ENCODE measurements around the gene CEP85L. TPM values are rescaled to one million over a fixed set of nuclear protein-coding genes. Genes with fewer than 3 reads are reported as not detected.

The CEP85L gene
- total RNA-seq, 4 donors from 2014 or later = 5.3 to 10.5 (median 8.7) TPM

DNA sequence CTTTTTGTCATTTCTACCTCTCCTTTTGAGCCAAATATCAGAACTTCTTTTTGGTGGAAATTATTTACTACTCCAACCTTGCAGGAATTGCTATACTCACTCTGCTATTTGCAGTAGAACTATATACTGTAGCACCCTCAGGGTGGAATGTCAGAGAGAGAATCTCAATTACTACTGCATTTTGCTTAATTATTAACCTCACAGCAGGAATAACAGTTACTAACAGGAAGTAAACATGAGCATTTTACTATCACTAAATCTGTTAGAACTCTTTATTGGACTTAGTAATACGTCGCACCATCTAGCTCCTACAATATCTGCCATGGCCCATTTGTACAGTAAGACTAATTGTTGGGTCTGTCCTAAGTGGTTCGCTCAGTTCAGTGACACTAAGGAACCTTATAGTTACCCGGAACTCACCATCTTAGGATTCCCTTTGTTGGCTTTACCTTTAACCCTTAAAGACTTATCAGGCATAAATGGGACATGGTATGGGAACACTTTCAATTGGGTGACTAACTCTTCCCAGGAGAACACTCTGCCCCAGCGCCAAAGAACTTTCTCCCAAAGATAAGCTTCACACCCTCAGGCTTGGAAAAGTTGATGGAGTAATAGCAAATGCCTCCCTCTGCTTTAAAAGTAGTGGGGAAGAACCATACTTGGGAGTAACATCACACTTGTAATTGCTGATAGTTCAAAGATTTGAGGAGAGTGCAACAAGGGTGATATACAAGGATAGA is 64.5 kb downstream of the CEP85L start:
- Histone ChIP-seq H3K36me3 (no peaks in the 10 kb centered on the region), H3K27me3 (no peaks in the 10 kb centered on the region), H3K9me3 (no peaks in the 10 kb centered on the region), H3K4me3 (no peak overlapping the region), H3K4me1 (peaks cover 0 to 17% (median 3%) of the 10 kb centered on the region in 4 donors), H3K27ac (no peak overlapping the region)
- no peak for DNase-seq
- in situ Hi-C loops (cut with MboI; ENCODE audit: low pct_ligation_motif_present in 1 of 4, low pct_unique_long_range_greater_than_20kb in 1 of 4, low sequenced_read_pairs in 3 of 4) = no loop called here
- TF ChIP-seq CTCF (IDR thresholded peaks at IDR 0.05) = no peak
- intact Hi-C loops (cut with DNase I; ENCODE audit: low total_unique reads) = no loop called here
- WGBS, 2 donors (ENCODE audit: low coverage in 1 of 2) = 61 to 74% methylated on average over 3 to 5 of the region's 5 CpGs

GRCh38 chr6:118584911-118585310 is 66.5 kb downstream of the CEP85L start:
- no peaks in the 10 kb centered on the region for H3K27me3 ChIP-seq
- no peak for DNase-seq
- TF ChIP-seq CTCF (IDR thresholded peaks at IDR 0.05) (no peak), POLR2AphosphoS5 (IDR thresholded peaks at IDR 0.05) (no peak)
- in situ Hi-C loops (cut with MboI; ENCODE audit: low pct_ligation_motif_present in 1 of 4, low pct_unique_long_range_greater_than_20kb in 1 of 4, low sequenced_read_pairs in 3 of 4) = no loop called here
- no peak overlapping the region for H3K27ac ChIP-seq
- H3K4me1 ChIP-seq = peaks cover 0 to 24% (median 5%) of the 10 kb centered on the region in 4 donors
- no peaks in the 10 kb centered on the region for H3K36me3 ChIP-seq
- no peak overlapping the region for H3K4me3 ChIP-seq
- 96 to 97% methylated on average over 4 to 5 of the region's 5 CpGs for WGBS, 2 donors (ENCODE audit: low coverage in 1 of 2)
- H3K9me3 ChIP-seq = no peaks in the 10 kb centered on the region
- intact Hi-C loops (cut with DNase I; ENCODE audit: low total_unique reads) = loop anchor here (5.0 kb wide), 1 partner anchor 298 kb away; no protein-coding TSS in a partner anchor

- 80 to 81% methylated on average over 3 to 5 of the region's 5 CpGs for WGBS, 2 donors (ENCODE audit: low coverage in 1 of 2)
- no peak for TF ChIP-seq POLR2A (IDR thresholded peaks at IDR 0.05)
- TF ChIP-seq POLR2AphosphoS5 (IDR thresholded peaks at IDR 0.05) = no peak
- no peak for TF ChIP-seq EP300 (IDR thresholded peaks at IDR 0.05; ENCODE audit: low read depth)
- Histone ChIP-seq H3K36me3 (no peaks in the 10 kb centered on the region), H3K9me3 (peaks cover 6 to 13% of the 10 kb centered on the region in 2 donors), H3K4me3 (no peak overlapping the region), H3K27me3 (no peaks in the 10 kb centered on the region), H3K27ac (no peak overlapping the region), H3K4me1 (peaks cover 0 to 14% (median 4%) of the 10 kb centered on the region in 4 donors)
- in situ Hi-C loops (cut with MboI; ENCODE audit: low pct_ligation_motif_present in 1 of 4, low pct_unique_long_range_greater_than_20kb in 1 of 4, low sequenced_read_pairs in 3 of 4) (no loop called here), intact Hi-C loops (cut with DNase I; ENCODE audit: low total_unique reads) (loop anchor here (5.0 kb wide), 1 partner anchor 294 kb away; no protein-coding TSS in a partner anchor)
- no peak for DNase-seq
Measured at GRCh38 chr6:118581489-118581959, 69.9 kb downstream of the CEP85L start.

GRCh38 chr6:118580585-118581419 is 70.6 kb downstream of the CEP85L start:
- 54% methylated on average over 10 of the region's 10 CpGs; no CpG with 5 or more reads in 1 of the 2 donors for WGBS, 2 donors (ENCODE audit: low coverage in 1 of 2)
- no peaks in the 10 kb centered on the region for H3K27me3 ChIP-seq
- H3K27ac ChIP-seq = no peak overlapping the region
- peaks cover 0 to 7% (median 2%) of the 10 kb centered on the region in 4 donors for H3K4me1 ChIP-seq
- H3K4me3 ChIP-seq = no peak overlapping the region
- DNase-seq = no peak
- in situ Hi-C loops (cut with MboI; ENCODE audit: low pct_ligation_motif_present in 1 of 4, low pct_unique_long_range_greater_than_20kb in 1 of 4, low sequenced_read_pairs in 3 of 4) = no loop called here
- intact Hi-C loops (cut with DNase I; ENCODE audit: low total_unique reads) = loop anchor here (5.0 kb wide), 1 partner anchor 294 kb away; no protein-coding TSS in a partner anchor
- TF ChIP-seq CTCF (IDR thresholded peaks at IDR 0.05) = peak; percentile 67 to 76 (median 73)
- TF ChIP-seq POLR2A (IDR thresholded peaks at IDR 0.05) = no peak
- no peaks in the 10 kb centered on the region for H3K36me3 ChIP-seq
- H3K9me3 ChIP-seq = peaks cover 6 to 13% of the 10 kb centered on the region in 2 donors

Data from transverse colon (tissue), 4 donors.